ENCODE measurements around the gene TXNDC8.
"Not testable (repeated sequence)": the region's sequence is repeated elsewhere in the genome, so short reads cannot be mapped to it uniquely, and the experiment has no call there.

The TXNDC8 gene

GRCh38 chr9:110320651-110321445, 16.8 kb downstream of the TXNDC8 start:
- no peak for TF ChIP-seq CTCF (IDR thresholded peaks at IDR 0.05; ENCODE audit: insufficient read depth, low read length, missing control alignments)
- ChIA-PET POLR2A (interaction anchor here (1.1 kb wide), 1 partner anchor 64 kb away, joined by 4 read pairs; the partner anchor contains the start of gene TXN), CTCF (interaction anchor here (0.7 to 1.5 kb wide), 2 partner anchors 9 to 20 kb away, joined by 3 to 7 read pairs; no protein-coding TSS in a partner anchor)
- no peak for DNase-seq (ENCODE audit: low read depth, low spot score)
- H3K4me3 ChIP-seq (ENCODE audit: low read depth, low read length), result no peak overlapping the region

- DNase-seq (ENCODE audit: low read depth, low spot score), result no peak
- TF ChIP-seq CTCF (IDR thresholded peaks at IDR 0.05; ENCODE audit: insufficient read depth, low read length, missing control alignments), result no peak
- no peak overlapping the region for H3K4me3 ChIP-seq (ENCODE audit: low read depth, low read length)
- CTCF ChIA-PET, result interaction anchor here (0.7 to 1.5 kb wide), 2 partner anchors 10 to 21 kb away, joined by 3 to 7 read pairs; no protein-coding TSS in a partner anchor
- POLR2A ChIA-PET, result no interaction called here
Observed at GRCh38 chr9:110319781-110320492, 17.7 kb downstream of the TXNDC8 start.

GRCh38 chr9:110317911-110318310, 19.8 kb downstream of the TXNDC8 start:
- POLR2A ChIA-PET, result no interaction called here
- TF ChIP-seq CTCF (IDR thresholded peaks at IDR 0.05; ENCODE audit: insufficient read depth, low read length, missing control alignments), result no peak
- H3K4me3 ChIP-seq (ENCODE audit: low read depth, low read length), result no peak overlapping the region
- no peak for DNase-seq (ENCODE audit: low read depth, low spot score)
- CTCF ChIA-PET, result no interaction called here

- no peak overlapping the region for H3K4me3 ChIP-seq (ENCODE audit: low read depth, low read length)
- POLR2A ChIA-PET, result no interaction called here
- TF ChIP-seq CTCF (IDR thresholded peaks at IDR 0.05; ENCODE audit: insufficient read depth, low read length, missing control alignments), result no peak
- CTCF ChIA-PET, result no interaction called here
- no peak for DNase-seq (ENCODE audit: low read depth, low spot score)
Observed at GRCh38 chr9:110316261-110317075, 21.2 kb downstream of the TXNDC8 start.

GRCh38 chr9:110311978-110312377, 25.7 kb downstream of the TXNDC8 start:
- H3K4me3 ChIP-seq (ENCODE audit: low read depth, low read length); CTCF ChIA-PET; DNase-seq (ENCODE audit: low read depth, low spot score); POLR2A ChIA-PET: not testable (repeated sequence)

GRCh38 chr9:110309681-110310080, 28.0 kb downstream of the TXNDC8 start:
- POLR2A ChIA-PET, result no interaction called here
- no peak overlapping the region for H3K4me3 ChIP-seq (ENCODE audit: low read depth, low read length)
- CTCF ChIA-PET, result no interaction called here
- no peak for TF ChIP-seq CTCF (IDR thresholded peaks at IDR 0.05; ENCODE audit: insufficient read depth, low read length, missing control alignments)
- DNase-seq (ENCODE audit: low read depth, low spot score), result no peak

Measured in AG04449 (cell line).